Measurements from ENCODE around the gene SIRPB2. TPM values are rescaled to one million over a fixed set of nuclear protein-coding genes. Genes with fewer than 3 reads are reported as not detected.

Gene SIRPB2
- polyA plus RNA-seq, 1 donor (not counting 4 experiments of a cell fraction or from before 2014, with no cell fraction given) = 1.6 TPM

- Histone ChIP-seq H3K27ac (ENCODE audit: control insufficient read depth, insufficient read depth, low read length) (peak overlapping the region; percentile 86), H3K4me1 (ENCODE audit: control insufficient read depth, extremely low read depth, insufficient read depth, low read length) (peaks cover 24% of the 10 kb centered on the region), H3K9me1 (ENCODE audit: control insufficient read depth, extremely low read depth, insufficient read depth, low read length) (no peaks in the 10 kb centered on the region), H3K79me2 (ENCODE audit: control insufficient read depth, insufficient read depth, low read length) (no peaks in the 10 kb centered on the region), H3K9me3 (ENCODE audit: control insufficient read depth, low read depth, low read length) (no peaks in the 10 kb centered on the region), H3K4me3 (ENCODE audit: control insufficient read depth in 2 of 3, extremely low read depth in 1 of 3, insufficient read depth in 2 of 3, low read depth in 1 of 3, low read length in 3 of 3) (no peak overlapping the region), H4K20me1 (ENCODE audit: control insufficient read depth, extremely low read depth, insufficient read depth, low read length) (no peaks in the 10 kb centered on the region), H3K27me3 (ENCODE audit: control insufficient read depth, extremely low read depth, insufficient read depth, low read length) (no peaks in the 10 kb centered on the region), H3K36me3 (ENCODE audit: control insufficient read depth in 2 of 2, extremely low read depth in 1 of 2, insufficient read depth in 2 of 2, low read length in 2 of 2) (no peaks in the 10 kb centered on the region), H3K9ac (ENCODE audit: control insufficient read depth, extremely low read depth, insufficient read depth, low read length) (no peak overlapping the region), H3K4me2 (ENCODE audit: control insufficient read depth, extremely low read depth, insufficient read depth, low read depth, low read length) (no peak overlapping the region), H2AFZ (ENCODE audit: control insufficient read depth, low read length) (no peak overlapping the region)
- dilution Hi-C loops (cut with MboI; ENCODE audit: extremely low pct_ligation_motif_present, low sequenced_read_pairs) = no loop called here
- TF ChIP-seq CTCF (optimal IDR thresholded peaks at IDR 0.05 in 1 of 3, IDR thresholded peaks at IDR 0.05 in 1 of 3, conservative IDR thresholded peaks at IDR 0.05 in 1 of 3; ENCODE audit: extremely low read depth in 1 of 3, insufficient read depth in 2 of 3, low read length in 3 of 3) = no peak
- TF ChIP-seq EZH2 (IDR thresholded peaks at IDR 0.05; ENCODE audit: low read length) = no peak
- DNase-seq (ENCODE audit: low read depth, low spot score) (no peak), FAIRE-seq (peak; percentile 57)
Measured at GRCh38 chr20:1490643-1491195, 501 bp downstream of the SIRPB2 start.

- Histone ChIP-seq H3K27me3 (ENCODE audit: control insufficient read depth, extremely low read depth, insufficient read depth, low read length) (no peaks in the 10 kb centered on the region), H3K36me3 (ENCODE audit: control insufficient read depth in 2 of 2, extremely low read depth in 1 of 2, insufficient read depth in 2 of 2, low read length in 2 of 2) (no peaks in the 10 kb centered on the region), H3K4me1 (ENCODE audit: control insufficient read depth, extremely low read depth, insufficient read depth, low read length) (peaks cover 32% of the 10 kb centered on the region), H3K4me3 (ENCODE audit: control insufficient read depth in 2 of 3, extremely low read depth in 1 of 3, insufficient read depth in 2 of 3, low read depth in 1 of 3, low read length in 3 of 3) (peak overlapping the region in 2 of 3 experiments; percentile 14 to 25), H3K9ac (ENCODE audit: control insufficient read depth, extremely low read depth, insufficient read depth, low read length) (peak overlapping the region; percentile 53), H4K20me1 (ENCODE audit: control insufficient read depth, extremely low read depth, insufficient read depth, low read length) (no peaks in the 10 kb centered on the region), H3K79me2 (ENCODE audit: control insufficient read depth, insufficient read depth, low read length) (no peaks in the 10 kb centered on the region), H3K4me2 (ENCODE audit: control insufficient read depth, extremely low read depth, insufficient read depth, low read depth, low read length) (peak overlapping the region; percentile 68), H3K9me1 (ENCODE audit: control insufficient read depth, extremely low read depth, insufficient read depth, low read length) (no peaks in the 10 kb centered on the region), H3K9me3 (ENCODE audit: control insufficient read depth, low read depth, low read length) (no peaks in the 10 kb centered on the region), H2AFZ (ENCODE audit: control insufficient read depth, low read length) (peak overlapping the region; percentile 70), H3K27ac (ENCODE audit: control insufficient read depth, insufficient read depth, low read length) (peak overlapping the region; percentile 86)
- peak; percentile 98 for FAIRE-seq
- dilution Hi-C loops (cut with MboI; ENCODE audit: extremely low pct_ligation_motif_present, low sequenced_read_pairs) = no loop called here
- TF ChIP-seq CTCF (optimal IDR thresholded peaks at IDR 0.05 in 1 of 3, IDR thresholded peaks at IDR 0.05 in 1 of 3, conservative IDR thresholded peaks at IDR 0.05 in 1 of 3; ENCODE audit: extremely low read depth in 1 of 3, insufficient read depth in 2 of 3, low read length in 3 of 3) (no peak), EZH2 (IDR thresholded peaks at IDR 0.05; ENCODE audit: low read length) (no peak)
- DNase-seq (ENCODE audit: low read depth, low spot score) = no peak
Measured at GRCh38 chr20:1489764-1490436, 1.3 kb downstream of the SIRPB2 start.

Measured in keratinocyte (primary cell).